Transverse colon (tissue), 3 donors: ENCODE measurements around the gene GASK1A.

Source experiments
- EP300 ChIP-seq: sonication (generic); formaldehyde crosslinking; IDR thresholded peaks from one replicate; pipeline ENCODE4 v1.6.1; 2017; ENCODE audit warnings: antibody characterized with exemption, low read depth
- TF ChIP-seq, protein P1 (sequence below), 5 experiments: fragments of 200-600 bp in 3 of 5; fragments of 450-650 bp in 2 of 5; sonication (generic) in 3 of 5; IDR thresholded peaks; 1 replicate in 2 of 5; 2 replicates in 3 of 5; pipeline ENCODE4 v1.5.1; 2016 to 2017; ENCODE audit warnings: antibody characterized with exemption in 5 of 5, inconsistent platforms in 3 of 5, mild to moderate bottlenecking in 2 of 5, moderate library complexity in 1 of 5

DNA sequence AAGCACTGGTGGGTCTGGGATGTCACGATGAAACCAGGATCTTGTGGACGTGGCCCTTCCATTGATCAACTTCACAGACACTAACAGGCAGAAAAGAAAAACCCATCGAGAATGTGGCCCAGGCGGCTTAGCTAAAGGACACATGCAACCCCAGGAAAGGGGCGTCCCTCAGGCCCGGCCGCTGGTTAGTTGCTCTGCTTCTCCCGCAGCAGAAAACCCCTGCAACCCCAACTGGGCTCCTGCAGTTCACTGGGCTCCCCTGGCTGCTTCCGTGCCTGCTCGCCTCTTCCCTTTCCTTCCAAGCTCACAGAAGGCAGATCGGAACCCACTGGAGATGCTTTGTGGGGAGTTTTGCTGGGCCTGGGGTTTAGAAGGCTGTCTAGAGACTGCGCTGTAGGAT is 1.1 kb downstream of the GASK1A start:
- TF ChIP-seq EP300 = no peak
- TF ChIP-seq, protein P1, sequence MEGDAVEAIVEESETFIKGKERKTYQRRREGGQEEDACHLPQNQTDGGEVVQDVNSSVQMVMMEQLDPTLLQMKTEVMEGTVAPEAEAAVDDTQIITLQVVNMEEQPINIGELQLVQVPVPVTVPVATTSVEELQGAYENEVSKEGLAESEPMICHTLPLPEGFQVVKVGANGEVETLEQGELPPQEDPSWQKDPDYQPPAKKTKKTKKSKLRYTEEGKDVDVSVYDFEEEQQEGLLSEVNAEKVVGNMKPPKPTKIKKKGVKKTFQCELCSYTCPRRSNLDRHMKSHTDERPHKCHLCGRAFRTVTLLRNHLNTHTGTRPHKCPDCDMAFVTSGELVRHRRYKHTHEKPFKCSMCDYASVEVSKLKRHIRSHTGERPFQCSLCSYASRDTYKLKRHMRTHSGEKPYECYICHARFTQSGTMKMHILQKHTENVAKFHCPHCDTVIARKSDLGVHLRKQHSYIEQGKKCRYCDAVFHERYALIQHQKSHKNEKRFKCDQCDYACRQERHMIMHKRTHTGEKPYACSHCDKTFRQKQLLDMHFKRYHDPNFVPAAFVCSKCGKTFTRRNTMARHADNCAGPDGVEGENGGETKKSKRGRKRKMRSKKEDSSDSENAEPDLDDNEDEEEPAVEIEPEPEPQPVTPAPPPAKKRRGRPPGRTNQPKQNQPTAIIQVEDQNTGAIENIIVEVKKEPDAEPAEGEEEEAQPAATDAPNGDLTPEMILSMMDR (IDR thresholded peaks at IDR 0.05) = no peak
